NCI-H526 (cell line): ENCODE measurements around the gene KDM6B.
A peak's percentile ranks its signal among the peaks of the same experiment; 100 is the strongest.

Experiments
- DNase-seq, 2 experiments: peaks; one replicate each; lab custom pipeline; 2025; lab: John Stamatoyannopoulos, UW

The KDM6B gene

GRCh38 chr17:7841396-7841914, 7.4 kb downstream of the KDM6B start:
- peak; percentile 51 to 73 for DNase-seq

GRCh38 chr17:7841915-7842379, 7.9 kb downstream of the KDM6B start:
- DNase-seq = peak; percentile 47 to 86

- DNase-seq = peak in 1 of 2 experiments; percentile 77
Measured at GRCh38 chr17:7842380-7843256, 8.6 kb downstream of the KDM6B start.

- DNase-seq = no peak
Measured at GRCh38 chr17:7843257-7843535, 9.2 kb downstream of the KDM6B start.

DNA sequence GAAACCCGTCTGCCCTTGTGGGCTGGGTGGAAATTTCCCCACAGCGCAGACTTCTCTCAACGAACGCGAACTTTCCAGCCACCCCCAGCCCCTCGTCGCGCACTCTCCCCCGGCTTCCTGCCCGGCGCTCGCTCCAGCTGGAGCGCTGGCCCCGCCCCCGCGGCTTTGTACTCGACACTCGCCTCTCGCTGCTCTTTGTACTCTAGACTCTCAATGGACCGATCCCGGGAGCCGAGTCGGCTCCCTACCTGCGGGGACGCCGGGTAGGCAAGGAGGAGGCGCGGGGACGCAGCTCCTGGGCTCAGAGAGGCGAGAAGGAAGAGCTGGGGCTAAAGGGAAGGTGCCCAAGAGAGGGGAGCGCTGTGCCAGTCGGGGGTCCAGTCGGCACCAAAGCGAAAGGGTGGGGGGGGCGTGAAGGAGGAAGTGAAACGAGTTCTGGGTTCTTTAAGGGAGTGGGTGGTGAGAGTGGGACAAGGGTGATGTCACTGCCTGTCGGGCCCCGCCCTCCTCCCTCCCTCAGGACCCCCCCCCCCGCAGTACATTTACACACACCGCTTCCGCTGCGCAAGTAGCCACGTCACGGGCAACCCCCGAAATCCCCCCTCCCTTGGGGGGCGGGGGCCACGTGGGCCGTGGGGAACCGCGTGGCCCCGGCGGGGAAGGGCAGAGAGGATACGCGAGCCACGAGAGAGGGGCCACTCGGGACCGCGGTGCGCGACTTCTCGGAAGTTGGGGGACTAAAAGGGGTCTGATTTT, 9.7 kb downstream of the KDM6B start:
- peak; percentile 47 to 88 for DNase-seq

DNA sequence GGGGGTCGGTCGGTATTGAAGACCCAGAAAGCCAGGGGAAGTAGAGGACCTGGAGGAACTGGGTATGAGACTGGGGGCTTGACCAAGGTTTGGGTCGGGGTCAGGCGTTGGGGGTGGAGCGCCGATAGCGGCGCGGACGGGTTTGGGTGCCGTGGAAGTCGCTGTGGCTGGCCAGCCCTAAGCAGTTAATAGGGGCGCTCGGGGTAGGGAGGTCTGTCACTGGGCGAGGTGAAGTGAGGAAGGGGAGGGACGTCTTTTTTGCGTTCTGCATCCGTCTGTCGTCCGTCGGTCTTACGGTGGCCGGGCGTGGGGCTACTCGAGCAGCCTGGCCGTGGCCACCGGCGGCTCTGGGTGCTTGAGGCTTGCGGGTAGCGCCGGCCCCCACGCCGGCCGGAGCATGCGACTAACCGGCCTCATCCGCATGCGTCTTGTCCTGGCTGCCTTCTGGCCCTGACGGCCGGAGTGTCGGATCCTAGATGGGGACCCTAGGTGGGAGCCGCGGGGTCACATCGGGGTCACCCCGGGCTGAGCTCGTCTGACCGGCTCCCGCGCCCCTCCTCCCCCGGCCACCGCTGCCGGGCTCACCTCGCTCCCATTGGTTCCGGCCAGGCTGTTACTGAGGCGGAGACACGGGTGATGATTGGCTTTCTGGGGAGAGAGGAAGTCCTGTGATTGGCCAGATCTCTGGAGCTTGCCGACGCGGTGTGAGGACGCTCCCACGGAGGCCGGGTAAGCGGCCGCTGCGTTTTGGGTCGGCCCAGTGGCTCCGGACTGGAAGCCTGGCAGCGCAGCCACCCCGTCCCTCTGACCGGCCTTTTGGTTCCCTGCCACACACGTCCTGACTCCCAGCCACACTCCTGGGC, 10.5 kb downstream of the KDM6B start:
- peak; percentile 63 to 87 for DNase-seq

DNA sequence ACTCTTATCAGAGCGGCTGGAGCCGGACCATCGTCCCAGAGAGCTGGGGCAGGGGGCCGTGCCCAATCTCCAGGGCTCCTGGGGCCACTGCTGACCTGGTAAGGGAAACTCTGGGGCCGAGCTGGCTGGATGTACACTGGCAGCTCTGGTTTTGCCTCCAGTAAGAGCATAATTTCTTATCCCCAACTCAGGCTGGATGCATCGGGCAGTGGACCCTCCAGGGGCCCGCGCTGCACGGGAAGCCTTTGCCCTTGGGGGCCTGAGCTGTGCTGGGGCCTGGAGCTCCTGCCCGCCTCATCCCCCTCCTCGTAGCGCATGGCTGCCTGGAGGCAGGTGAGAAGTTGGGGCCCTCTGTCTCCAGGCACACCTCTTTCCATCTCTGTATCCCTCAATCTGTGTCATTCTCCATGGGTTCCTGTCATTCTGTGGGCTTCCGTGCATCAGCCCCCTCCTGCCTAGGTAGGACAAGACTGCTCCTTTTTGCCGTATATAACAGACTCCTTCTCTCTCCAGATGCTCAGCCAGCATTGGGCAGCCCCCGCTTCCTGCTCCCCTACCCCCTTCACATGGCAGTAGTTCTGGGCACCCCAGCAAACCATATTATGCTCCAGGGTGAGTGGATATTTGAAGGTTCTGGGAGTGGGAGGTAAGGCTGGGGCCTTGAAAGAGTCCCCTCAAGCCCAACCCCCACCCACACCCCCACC, 11.5 kb downstream of the KDM6B start:
- no peak for DNase-seq

DNA sequence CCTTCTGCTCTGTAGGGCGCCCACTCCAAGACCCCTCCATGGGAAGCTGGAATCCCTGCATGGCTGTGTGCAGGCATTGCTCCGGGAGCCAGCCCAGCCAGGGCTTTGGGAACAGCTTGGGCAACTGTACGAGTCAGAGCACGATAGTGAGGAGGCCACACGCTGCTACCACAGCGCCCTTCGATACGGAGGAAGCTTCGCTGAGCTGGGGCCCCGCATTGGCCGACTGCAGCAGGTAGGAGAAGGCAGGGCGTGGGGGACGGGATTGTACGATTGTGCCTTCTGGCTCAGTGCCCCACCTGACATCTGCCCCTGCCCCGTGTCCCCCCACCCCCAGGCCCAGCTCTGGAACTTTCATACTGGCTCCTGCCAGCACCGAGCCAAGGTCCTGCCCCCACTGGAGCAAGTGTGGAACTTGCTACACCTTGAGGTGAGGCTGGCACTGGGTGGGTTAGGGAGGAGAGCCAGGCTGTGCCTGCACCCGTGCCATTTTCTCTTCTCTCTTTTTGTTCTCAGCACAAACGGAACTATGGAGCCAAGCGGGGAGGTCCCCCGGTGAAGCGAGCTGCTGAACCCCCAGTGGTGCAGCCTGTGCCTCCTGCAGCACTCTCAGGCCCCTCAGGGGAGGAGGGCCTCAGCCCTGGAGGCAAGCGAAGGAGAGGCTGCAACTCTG, 12.2 kb downstream of the KDM6B start:
- no peak for DNase-seq

DNA sequence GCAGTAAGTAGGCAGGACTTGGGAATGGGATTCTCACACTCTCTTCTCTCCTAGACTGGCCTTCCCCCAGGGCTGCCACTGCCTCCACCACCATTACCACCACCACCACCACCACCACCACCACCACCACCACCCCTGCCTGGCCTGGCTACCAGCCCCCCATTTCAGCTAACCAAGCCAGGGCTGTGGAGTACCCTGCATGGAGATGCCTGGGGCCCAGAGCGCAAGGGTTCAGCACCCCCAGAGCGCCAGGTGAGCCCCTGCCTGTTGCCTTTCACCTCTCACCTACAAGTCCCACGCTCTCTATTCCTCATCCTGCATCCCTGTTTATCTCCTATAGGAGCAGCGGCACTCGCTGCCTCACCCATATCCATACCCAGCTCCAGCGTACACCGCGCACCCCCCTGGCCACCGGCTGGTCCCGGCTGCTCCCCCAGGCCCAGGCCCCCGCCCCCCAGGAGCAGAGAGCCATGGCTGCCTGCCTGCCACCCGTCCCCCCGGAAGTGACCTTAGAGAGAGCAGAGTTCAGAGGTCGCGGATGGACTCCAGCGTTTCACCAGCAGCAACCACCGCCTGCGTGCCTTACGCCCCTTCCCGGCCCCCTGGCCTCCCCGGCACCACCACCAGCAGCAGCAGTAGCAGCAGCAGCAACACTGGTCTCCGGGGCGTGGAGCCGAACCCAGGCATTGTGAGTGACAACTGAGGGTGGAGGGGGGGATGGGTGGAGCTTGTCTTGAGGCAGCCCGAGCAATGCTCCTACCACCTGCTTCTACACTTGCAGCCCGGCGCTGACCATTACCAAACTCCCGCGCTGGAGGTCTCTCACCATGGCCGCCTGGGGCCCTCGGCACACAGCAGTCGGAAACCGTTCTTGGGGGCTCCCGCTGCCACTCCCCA, 13.0 kb downstream of the KDM6B start:
- DNase-seq = no peak

DNA sequence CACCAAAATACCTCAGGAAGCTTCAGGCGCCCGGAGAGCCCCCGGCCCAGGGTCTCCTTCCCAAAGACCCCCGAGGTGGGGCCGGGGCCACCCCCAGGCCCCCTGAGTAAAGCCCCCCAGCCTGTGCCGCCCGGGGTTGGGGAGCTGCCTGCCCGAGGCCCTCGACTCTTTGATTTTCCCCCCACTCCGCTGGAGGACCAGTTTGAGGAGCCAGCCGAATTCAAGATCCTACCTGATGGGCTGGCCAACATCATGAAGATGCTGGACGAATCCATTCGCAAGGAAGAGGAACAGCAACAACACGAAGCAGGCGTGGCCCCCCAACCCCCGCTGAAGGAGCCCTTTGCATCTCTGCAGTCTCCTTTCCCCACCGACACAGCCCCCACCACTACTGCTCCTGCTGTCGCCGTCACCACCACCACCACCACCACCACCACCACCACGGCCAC, 14.1 kb downstream of the KDM6B start:
- DNase-seq = no peak

- DNase-seq = no peak
Measured at GRCh38 chr17:7848739-7849129, 14.7 kb downstream of the KDM6B start.

DNA sequence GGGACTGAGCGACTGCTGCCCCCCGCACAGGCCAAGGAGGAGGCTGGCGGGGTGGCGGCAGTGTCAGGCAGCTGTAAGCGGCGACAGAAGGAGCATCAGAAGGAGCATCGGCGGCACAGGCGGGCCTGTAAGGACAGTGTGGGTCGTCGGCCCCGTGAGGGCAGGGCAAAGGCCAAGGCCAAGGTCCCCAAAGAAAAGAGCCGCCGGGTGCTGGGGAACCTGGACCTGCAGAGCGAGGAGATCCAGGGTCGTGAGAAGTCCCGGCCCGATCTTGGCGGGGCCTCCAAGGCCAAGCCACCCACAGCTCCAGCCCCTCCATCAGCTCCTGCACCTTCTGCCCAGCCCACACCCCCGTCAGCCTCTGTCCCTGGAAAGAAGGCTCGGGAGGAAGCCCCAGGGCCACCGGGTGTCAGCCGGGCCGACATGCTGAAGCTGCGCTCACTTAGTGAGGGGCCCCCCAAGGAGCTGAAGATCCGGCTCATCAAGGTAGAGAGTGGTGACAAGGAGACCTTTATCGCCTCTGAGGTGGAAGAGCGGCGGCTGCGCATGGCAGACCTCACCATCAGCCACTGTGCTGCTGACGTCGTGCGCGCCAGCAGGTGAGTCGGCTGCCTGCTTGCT, 15.2 kb downstream of the KDM6B start:
- no peak for DNase-seq

DNA sequence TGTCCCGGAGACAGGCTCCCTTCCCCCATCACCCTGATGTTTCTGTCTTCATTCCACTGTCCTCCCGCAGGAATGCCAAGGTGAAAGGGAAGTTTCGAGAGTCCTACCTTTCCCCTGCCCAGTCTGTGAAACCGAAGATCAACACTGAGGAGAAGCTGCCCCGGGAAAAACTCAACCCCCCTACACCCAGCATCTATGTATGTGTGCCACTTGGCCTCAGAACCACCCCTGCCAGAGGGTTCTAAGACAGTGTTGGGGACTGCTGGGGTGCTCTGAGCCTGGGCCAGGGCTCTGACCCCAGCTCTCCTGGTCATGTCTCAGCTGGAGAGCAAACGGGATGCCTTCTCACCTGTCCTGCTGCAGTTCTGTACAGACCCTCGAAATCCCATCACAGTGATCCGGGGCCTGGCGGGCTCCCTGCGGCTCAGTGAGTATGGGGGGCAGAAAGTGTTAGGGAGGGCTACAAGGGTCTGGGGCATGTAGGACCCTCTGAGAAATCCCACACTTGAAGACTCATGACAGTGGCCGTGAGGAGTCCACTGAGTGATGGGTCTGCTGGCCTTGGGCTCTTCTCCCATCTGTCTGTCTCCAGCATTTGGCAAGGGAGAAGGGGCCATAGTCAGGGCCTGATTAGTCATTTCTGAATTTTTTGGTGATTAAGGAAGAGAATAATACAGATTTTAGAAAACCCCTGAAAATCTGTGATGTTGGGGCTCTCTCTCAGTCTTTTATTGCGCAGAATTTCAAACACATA, 15.9 kb downstream of the KDM6B start:
- no peak for DNase-seq

GRCh38 chr17:7850701-7851437, 16.9 kb downstream of the KDM6B start:
- DNase-seq = no peak

DNA sequence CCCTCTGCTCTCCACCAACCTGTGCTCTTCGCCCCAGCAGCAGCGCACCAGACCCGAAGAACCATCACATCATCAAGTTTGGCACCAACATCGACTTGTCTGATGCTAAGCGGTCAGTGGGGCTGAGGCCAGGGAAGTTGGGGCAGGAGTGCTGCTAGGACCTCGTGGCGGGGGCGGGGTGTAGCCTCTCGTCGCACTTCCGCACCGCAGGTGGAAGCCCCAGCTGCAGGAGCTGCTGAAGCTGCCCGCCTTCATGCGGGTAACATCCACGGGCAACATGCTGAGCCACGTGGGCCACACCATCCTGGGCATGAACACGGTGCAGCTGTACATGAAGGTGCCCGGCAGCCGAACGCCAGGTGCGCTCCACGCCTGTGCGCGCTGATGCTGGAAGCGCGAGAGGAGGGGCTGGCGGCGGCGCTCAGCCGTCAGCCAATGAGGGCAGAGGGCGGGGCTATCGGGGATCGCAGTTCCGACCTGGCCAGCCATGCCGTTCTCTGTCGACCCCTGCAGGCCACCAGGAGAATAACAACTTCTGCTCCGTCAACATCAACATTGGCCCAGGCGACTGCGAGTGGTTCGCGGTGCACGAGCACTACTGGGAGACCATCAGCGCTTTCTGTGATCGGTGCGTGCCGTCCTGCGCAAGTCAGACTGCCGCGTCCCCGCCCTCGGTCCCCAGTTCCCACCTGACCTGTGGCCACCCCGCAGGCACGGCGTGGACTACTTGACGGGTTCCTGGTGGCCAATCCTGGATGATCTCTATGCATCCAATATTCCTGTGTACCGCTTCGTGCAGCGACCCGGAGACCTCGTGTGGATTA, 17.6 kb downstream of the KDM6B start:
- peak; percentile 42 to 94 for DNase-seq

GRCh38 chr17:7852262-7852670, 18.2 kb downstream of the KDM6B start:
- DNase-seq = no peak
